Endothelial cell (in vitro differentiated cells): ENCODE measurements around the gene KCNC4. TPM values are rescaled to one million over a fixed set of nuclear protein-coding genes. Genes with fewer than 3 reads are reported as not detected.

Source experiments
- DNase-seq: peaks from one replicate; pipeline ENCODE4 v3.0.0; 2021; ENCODE audit warnings: low spot score
- H3K27ac Mint-ChIP-seq: one replicate; pipeline ENCODE4 v1.8.0; 2021; ENCODE audit warnings: mixed read lengths, inconsistent platforms; ENCODE audit not compliant: unreplicated experiment
- H3K27me3 Mint-ChIP-seq: one replicate; pipeline ENCODE4 v1.8.0; 2021; ENCODE audit warnings: mild to moderate bottlenecking, moderate library complexity, mixed read lengths, inconsistent platforms; ENCODE audit not compliant: unreplicated experiment
- H3K36me3 Mint-ChIP-seq: one replicate; pipeline ENCODE4 v1.8.0; 2021; ENCODE audit warnings: mild to moderate bottlenecking, low read depth, mixed read lengths, inconsistent platforms; ENCODE audit not compliant: unreplicated experiment
- H3K4me1 Mint-ChIP-seq: one replicate; pipeline ENCODE4 v1.8.0; 2021; ENCODE audit warnings: mild to moderate bottlenecking, mixed read lengths, inconsistent platforms; ENCODE audit not compliant: unreplicated experiment
- H3K4me3 Mint-ChIP-seq: one replicate; pipeline ENCODE4 v1.8.0; 2021; ENCODE audit warnings: mild to moderate bottlenecking, mixed read lengths, inconsistent platforms; ENCODE audit not compliant: unreplicated experiment
- H3K9me3 Mint-ChIP-seq: one replicate; pipeline ENCODE4 v1.8.0; 2021; ENCODE audit warnings: mixed read lengths, inconsistent platforms; ENCODE audit not compliant: unreplicated experiment
- total RNA-seq: library from RNA; stranded (reverse); fragmentation: NEBNext Ultra II Directional; extraction: Animal tissue kit (Norgen Biotek cat#: 25700); gene quantifications from one replicate; pipeline ENCODE4 v1.2.1, GENCODE V29; 2021; ENCODE audit not compliant: unreplicated experiment
- TF ChIP-seq, protein P1 (sequence below): fragments of 200-600 bp; sonication (generic); IDR thresholded peaks from one replicate; pipeline ENCODE4 v1.5.0; 2021; ENCODE audit warnings: antibody characterized with exemption; ENCODE audit not compliant: unreplicated experiment

KCNC4 gene
- total RNA-seq, 1 donor from 2014 or later = 37.4 TPM

DNA sequence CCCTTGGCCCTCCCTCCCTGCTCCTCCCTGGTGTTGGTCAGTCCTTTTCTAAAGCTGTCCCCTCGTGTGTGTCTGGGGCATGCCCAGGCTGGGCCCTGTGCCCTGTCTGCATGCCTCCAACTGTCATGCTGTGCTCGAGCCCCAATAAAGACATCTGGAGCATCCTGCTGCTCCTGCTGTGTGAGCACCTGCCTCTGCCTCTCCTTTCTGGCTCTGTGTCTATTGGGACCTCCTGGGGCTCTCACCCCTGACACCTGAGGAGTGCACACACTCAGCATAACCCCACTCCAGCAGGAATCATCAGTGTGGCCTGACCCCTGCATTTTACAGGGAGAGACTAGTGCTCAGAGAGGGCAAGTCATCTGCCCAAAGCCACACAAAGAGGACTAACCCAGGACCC, 23.7 kb downstream of the KCNC4 start:
- no peak for DNase-seq
- Mint-ChIP-seq H3K27me3 (peaks cover 11% of the 10 kb centered on the region), H3K27ac (no peak overlapping the region), H3K4me3 (no peak overlapping the region), H3K36me3 (peaks cover 47% of the 10 kb centered on the region), H3K4me1 (peaks cover 20% of the 10 kb centered on the region), H3K9me3 (no peaks in the 10 kb centered on the region)
- TF ChIP-seq, protein P1, sequence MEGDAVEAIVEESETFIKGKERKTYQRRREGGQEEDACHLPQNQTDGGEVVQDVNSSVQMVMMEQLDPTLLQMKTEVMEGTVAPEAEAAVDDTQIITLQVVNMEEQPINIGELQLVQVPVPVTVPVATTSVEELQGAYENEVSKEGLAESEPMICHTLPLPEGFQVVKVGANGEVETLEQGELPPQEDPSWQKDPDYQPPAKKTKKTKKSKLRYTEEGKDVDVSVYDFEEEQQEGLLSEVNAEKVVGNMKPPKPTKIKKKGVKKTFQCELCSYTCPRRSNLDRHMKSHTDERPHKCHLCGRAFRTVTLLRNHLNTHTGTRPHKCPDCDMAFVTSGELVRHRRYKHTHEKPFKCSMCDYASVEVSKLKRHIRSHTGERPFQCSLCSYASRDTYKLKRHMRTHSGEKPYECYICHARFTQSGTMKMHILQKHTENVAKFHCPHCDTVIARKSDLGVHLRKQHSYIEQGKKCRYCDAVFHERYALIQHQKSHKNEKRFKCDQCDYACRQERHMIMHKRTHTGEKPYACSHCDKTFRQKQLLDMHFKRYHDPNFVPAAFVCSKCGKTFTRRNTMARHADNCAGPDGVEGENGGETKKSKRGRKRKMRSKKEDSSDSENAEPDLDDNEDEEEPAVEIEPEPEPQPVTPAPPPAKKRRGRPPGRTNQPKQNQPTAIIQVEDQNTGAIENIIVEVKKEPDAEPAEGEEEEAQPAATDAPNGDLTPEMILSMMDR = no peak

GRCh38 chr1:110234691-110235090, 24.6 kb downstream of the KCNC4 start:
- peaks cover 28% of the 10 kb centered on the region for H3K4me1 Mint-ChIP-seq
- peaks cover 46% of the 10 kb centered on the region for H3K36me3 Mint-ChIP-seq
- TF ChIP-seq, protein P1 = no peak
- DNase-seq = no peak
- no peak overlapping the region for H3K27ac Mint-ChIP-seq
- peaks cover 11% of the 10 kb centered on the region for H3K27me3 Mint-ChIP-seq
- H3K9me3 Mint-ChIP-seq = no peaks in the 10 kb centered on the region
- peak overlapping the region; percentile 33 for H3K4me3 Mint-ChIP-seq

DNA sequence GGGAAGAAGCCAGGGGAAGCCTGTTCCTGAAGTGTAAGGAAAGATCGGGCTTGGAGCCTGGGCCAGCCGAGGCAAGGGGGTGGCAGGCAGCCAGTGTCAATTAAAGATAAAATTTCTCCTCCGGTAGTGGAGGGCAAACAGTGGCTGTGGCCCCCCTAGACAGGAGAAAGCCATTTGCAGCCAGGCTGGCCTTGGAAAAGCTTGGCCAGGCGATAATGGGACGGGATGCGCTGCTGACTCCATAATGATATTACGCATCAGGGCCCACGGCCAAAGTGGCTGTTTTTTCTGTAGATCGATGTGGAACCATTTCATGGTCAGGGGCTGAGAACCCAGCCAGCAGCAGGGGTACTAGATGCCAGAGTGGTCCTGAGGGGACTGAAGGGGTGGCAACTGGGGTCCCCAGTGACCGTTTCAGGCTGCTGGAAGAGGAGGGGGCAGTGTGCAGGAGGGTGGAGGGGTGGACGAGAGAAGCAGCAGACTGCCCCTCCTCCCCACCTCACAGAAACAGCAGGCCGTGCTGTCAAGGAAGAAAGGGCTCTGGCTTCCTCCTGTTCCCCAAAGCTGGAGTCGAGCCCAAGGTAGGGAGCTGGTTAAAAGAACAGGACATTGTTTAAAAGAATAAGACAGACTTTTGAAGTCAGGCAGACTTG, 25.2 kb downstream of the KCNC4 start:
- TF ChIP-seq, protein P1 = no peak
- no peak for DNase-seq
- Mint-ChIP-seq H3K27ac (no peak overlapping the region), H3K27me3 (peaks cover 11% of the 10 kb centered on the region), H3K36me3 (peaks cover 41% of the 10 kb centered on the region), H3K4me3 (no peak overlapping the region), H3K9me3 (no peaks in the 10 kb centered on the region), H3K4me1 (peaks cover 35% of the 10 kb centered on the region)

DNA sequence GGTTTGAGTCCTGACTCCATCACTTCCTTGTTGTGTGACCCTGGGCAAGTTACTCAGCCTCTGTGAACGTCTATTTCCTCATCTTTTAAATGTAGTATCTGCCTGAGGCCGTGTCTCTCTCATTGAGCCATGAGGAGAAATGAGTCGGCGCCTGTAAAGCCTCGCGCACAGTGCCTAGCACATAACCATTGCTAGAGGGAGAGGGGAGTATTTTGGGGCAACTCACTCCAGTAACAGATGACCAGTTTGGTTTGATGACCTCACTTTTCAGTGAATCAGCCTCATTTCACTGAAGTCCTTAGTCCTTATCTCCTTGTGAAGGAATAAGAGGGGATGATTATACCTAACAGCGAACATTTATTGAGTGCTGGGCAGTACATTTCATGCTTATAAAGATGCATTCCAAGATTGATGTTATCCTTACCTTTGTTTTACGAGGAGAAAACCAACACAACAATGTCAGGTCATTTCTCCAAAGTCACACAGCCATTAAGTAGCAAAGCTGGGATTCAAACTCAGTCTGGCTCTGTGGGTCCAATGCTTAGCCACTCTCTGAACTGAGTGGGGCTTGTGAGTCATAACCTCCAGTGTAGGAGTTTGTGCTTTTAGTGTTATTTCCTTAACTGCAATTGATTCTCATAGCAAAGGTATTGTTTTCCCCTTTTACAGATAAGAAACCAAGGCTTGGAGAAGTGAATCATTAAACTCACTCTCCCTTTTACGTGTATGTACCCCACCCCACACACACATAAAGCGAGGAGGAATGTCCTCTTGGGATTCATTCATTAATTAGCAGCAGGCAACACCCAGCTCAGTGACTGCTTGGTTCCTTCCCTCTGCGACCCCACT, 25.9 kb downstream of the KCNC4 start:
- H3K4me1 Mint-ChIP-seq = peaks cover 36% of the 10 kb centered on the region
- H3K9me3 Mint-ChIP-seq = no peaks in the 10 kb centered on the region
- no peak overlapping the region for H3K27ac Mint-ChIP-seq
- TF ChIP-seq, protein P1 = no peak
- no peak for DNase-seq
- H3K36me3 Mint-ChIP-seq = peaks cover 41% of the 10 kb centered on the region
- no peak overlapping the region for H3K4me3 Mint-ChIP-seq
- H3K27me3 Mint-ChIP-seq = peaks cover 11% of the 10 kb centered on the region
